Endothelial cell of umbilical vein (primary cell): ENCODE measurements around the gene GPR176. TPM values are rescaled to one million over a fixed set of nuclear protein-coding genes. Genes with fewer than 3 reads are reported as not detected.

Experiments
- BruUV-seq: library from RNA; stranded (reverse); fragments of 400-500 nt; replicated peaks from 2 replicates; lab custom pipeline; 2021; lab: Mats Ljungman, UMichigan
- CTCF ChIA-PET: fragments of 300-600, 350-600 bp; sonication (Branson Sonifier 250); formaldehyde crosslinking; loops from one replicate; lab custom pipeline; 2021; ENCODE audit warnings: antibody characterized with exemption, inconsistent platforms; lab: Charles Lee
- POLR2A ChIA-PET: fragments of 300-600, 350-600 bp; sonication (Branson Sonifier 250); formaldehyde crosslinking; loops from one replicate; lab custom pipeline; 2021; ENCODE audit warnings: antibody characterized with exemption, inconsistent platforms; lab: Charles Lee
- DNase-seq: peaks from one replicate; pipeline ENCODE4 v3.0.0-alpha.2; 2011; ENCODE audit warnings: low read depth, low spot score
- FAIRE-seq: peaks from 2 replicates; lab custom pipeline; 2011; peaks lifted over from hg19 to GRCh38; lab: Jason Lieb, UNC
- H2AFZ ChIP-seq: 2 replicates; pipeline ENCODE4 v1.6.0; 2012; ENCODE audit warnings: low read depth, low read length, control low read depth, inconsistent platforms
- H3K27ac ChIP-seq: 2 replicates; pipeline ENCODE4 v1.5.1; 2011; ENCODE audit warnings: low read depth, mild to moderate bottlenecking, control low read depth, low read length, moderate library complexity; ENCODE audit not compliant: insufficient read depth
- H3K27me3 ChIP-seq, 2 experiments: 2 replicates each; pipeline versions ENCODE4 v1.6.0 to v1.6.1; 2011; ENCODE audit warnings: low read length in 2 of 2, mixed read lengths in 1 of 2; ENCODE audit not compliant: control insufficient read depth in 2 of 2, insufficient read depth in 2 of 2
- H3K36me3 ChIP-seq, 2 experiments: 2 replicates in 1 of 2; 3 replicates in 1 of 2; pipeline ENCODE4 v1.5.1; 2011; ENCODE audit warnings: low read length in 2 of 2, mild to moderate bottlenecking in 1 of 2, moderate library complexity in 1 of 2; ENCODE audit not compliant: control insufficient read depth in 2 of 2, insufficient read depth in 2 of 2; ENCODE audit errors: extremely low read depth in 1 of 2
- H3K4me1 ChIP-seq: 3 replicates; pipeline ENCODE4 v1.5.1; 2011; ENCODE audit warnings: mild to moderate bottlenecking, low read length; ENCODE audit not compliant: control insufficient read depth, insufficient read depth; ENCODE audit errors: extremely low read depth
- H3K4me2 ChIP-seq: 2 replicates; pipeline ENCODE4 v1.6.1; 2011; ENCODE audit warnings: low read length, control low read depth, mixed read lengths; ENCODE audit not compliant: insufficient read depth
- H3K4me3 ChIP-seq, 3 experiments: fragments of 200-600 bp in 1 of 3; sonication (generic), shearing (Covaris generic) in 1 of 3; replicated peaks in 1 of 3; 2 replicates each; pipeline ENCODE4 v1.5.1; 2011 to 2016; ENCODE audit warnings: control low read depth in 3 of 3, low read length in 3 of 3, mild to moderate bottlenecking in 2 of 3, inconsistent platforms in 1 of 3, low read depth in 1 of 3, moderate library complexity in 1 of 3; ENCODE audit not compliant: insufficient read depth in 1 of 3
- H3K79me2 ChIP-seq: 2 replicates; pipeline ENCODE4 v1.6.0; 2012; ENCODE audit warnings: low read length, inconsistent platforms; ENCODE audit not compliant: control insufficient read depth, insufficient read depth
- H3K9ac ChIP-seq: replicated peaks from 2 replicates; pipeline ENCODE3; 2011; ENCODE audit warnings: low read length, control low read depth; ENCODE audit not compliant: insufficient read depth; ENCODE audit errors: extremely low read depth
- H3K9me1 ChIP-seq: replicated peaks from 3 replicates; pipeline ENCODE4 v1.6.0; 2011; ENCODE audit warnings: mild to moderate bottlenecking, low read length; ENCODE audit not compliant: control insufficient read depth, insufficient read depth; ENCODE audit errors: extremely low read depth
- H3K9me3 ChIP-seq: replicated peaks from 2 replicates; pipeline ENCODE4 v1.5.1; 2012; ENCODE audit warnings: low read length, inconsistent platforms; ENCODE audit not compliant: control insufficient read depth, insufficient read depth
- H4K20me1 ChIP-seq: replicated peaks from 2 replicates; pipeline ENCODE3; 2011; ENCODE audit warnings: mild to moderate bottlenecking, low read length; ENCODE audit not compliant: control insufficient read depth, insufficient read depth; ENCODE audit errors: extremely low read depth
- EZH2 ChIP-seq: IDR thresholded peaks from 2 replicates; pipeline ENCODE4 v1.6.1; 2012; ENCODE audit warnings: borderline replicate concordance, low read depth, mild to moderate bottlenecking, moderate library complexity, low read length, inconsistent platforms; ENCODE audit not compliant: severe bottlenecking
- FOS ChIP-seq: IDR thresholded peaks from 2 replicates; pipeline ENCODE4 v1.6.1; 2011; ENCODE audit warnings: mild to moderate bottlenecking, low read length, moderate library complexity, borderline replicate concordance; ENCODE audit not compliant: insufficient read depth
- GATA2 ChIP-seq: IDR thresholded peaks from 2 replicates; pipeline ENCODE4 v1.7.0; 2011; ENCODE audit warnings: low read depth, mild to moderate bottlenecking, moderate library complexity, mixed read lengths, low read length; ENCODE audit not compliant: insufficient read length, insufficient read depth
- JUN ChIP-seq: IDR thresholded peaks from 2 replicates; pipeline ENCODE4 v1.6.1; 2011; ENCODE audit warnings: borderline replicate concordance, low read depth; ENCODE audit not compliant: insufficient read length, insufficient read depth
- MAX ChIP-seq: IDR thresholded peaks from 2 replicates; pipeline ENCODE4 v1.6.1; 2011; ENCODE audit not compliant: insufficient read depth, insufficient read length
- MYC ChIP-seq: IDR thresholded peaks from one replicate; pipeline ENCODE4 v1.6.1; 2011; ENCODE audit warnings: mild to moderate bottlenecking, low read depth, low read length
- POLR2A ChIP-seq: IDR thresholded peaks from 2 replicates; pipeline ENCODE4 v1.6.1; 2012; ENCODE audit warnings: low read depth, mild to moderate bottlenecking, control low read depth, low read length
- POLR2AphosphoS5 ChIP-seq: IDR thresholded peaks from 2 replicates; pipeline ENCODE4 v1.6.1; 2012; ENCODE audit warnings: low read depth, mild to moderate bottlenecking, control low read depth, low read length, moderate library complexity; ENCODE audit not compliant: insufficient read depth
- dilution Hi-C: fragments of 300-500 bp; cut with MboI; formaldehyde crosslinking; loops from one replicate; pipeline ENCODE4 v1.15.0; 2019; ENCODE audit warnings: low sequenced_read_pairs; ENCODE audit not compliant: extremely low pct_ligation_motif_present
- intact Hi-C: fragments of 100-400 bp; cut with micrococcal nuclease; formaldehyde crosslinking; loops from one replicate; pipeline ENCODE4 v1.10.0; 2022
- polyA plus RNA-seq, 4 experiments: library from polyadenylated mRNA; depleted of rRNA in 3 of 4; stranded (reverse) in 3 of 4; unstranded in 1 of 4; fragments of >200 nt; gene quantifications; 2 replicates each; pipeline versions ENCODE4 v1.2.1 to v1.2.3, GENCODE V29; 2011 to 2012; ENCODE audit warnings: missing spikeins in 1 of 4
- total RNA-seq: library from RNA; stranded (reverse); gene quantifications from 2 replicates; pipeline ENCODE4 v1.2.3, GENCODE V29; 2021
- TF ChIP-seq, protein P1 (sequence below), 2 donors: IDR thresholded peaks; 1 replicate in 1 of 2; 2 replicates in 1 of 2; pipeline ENCODE4 v1.5.1; 2011; ENCODE audit warnings: low read length in 2 of 2, mild to moderate bottlenecking in 2 of 2, moderate library complexity in 2 of 2, control low read depth in 1 of 2, inconsistent platforms in 1 of 2, low read depth in 1 of 2; ENCODE audit not compliant: insufficient read depth in 1 of 2; ENCODE audit errors: extremely low read depth in 1 of 2

Gene GPR176
- total and polyA plus RNA-seq, 2 donors (not counting 3 experiments of a cell fraction or from before 2014, with no cell fraction given) = 35.3 to 68.7 TPM

DNA sequence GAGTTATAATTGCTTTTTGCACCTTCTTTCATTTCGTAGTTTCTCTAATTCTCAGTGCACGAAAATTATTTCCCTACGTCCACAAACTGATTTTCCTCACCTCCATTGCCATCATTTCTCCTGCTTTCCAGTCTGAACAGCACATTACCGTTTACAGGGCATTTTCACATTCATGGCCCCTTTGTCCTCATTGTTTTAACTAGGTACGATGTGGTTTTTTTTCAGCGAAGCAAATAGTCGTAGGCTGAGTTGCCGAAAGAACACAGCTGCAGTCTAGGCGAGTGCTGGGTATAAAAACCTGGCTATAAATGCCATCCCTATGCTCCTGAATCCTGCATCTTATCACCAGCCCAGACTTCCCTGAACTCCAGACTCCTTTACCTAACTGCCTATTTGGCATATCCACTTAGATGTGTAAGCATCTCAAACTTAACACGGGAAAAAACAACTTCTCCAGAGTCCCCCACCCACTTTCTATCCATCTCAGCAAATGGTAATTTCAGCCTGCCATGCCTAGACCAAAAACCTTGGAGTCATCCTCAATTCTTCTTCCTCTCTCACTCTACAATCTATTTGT lies 136.7 kb downstream of the GPR176 start:
- POLR2A ChIA-PET = no interaction called here
- FAIRE-seq = peak; percentile 63
- Histone ChIP-seq H3K4me2 (peak overlapping the region; percentile 89), H3K27me3 (no peaks in the 10 kb centered on the region), H3K9ac (peak overlapping the region; percentile 90), H4K20me1 (no peaks in the 10 kb centered on the region), H3K4me3 (peak overlapping the region; percentile 87 to 98 (median 93)), H3K4me1 (peaks cover 26% of the 10 kb centered on the region), H3K79me2 (peaks cover 5% of the 10 kb centered on the region), H3K9me3 (no peaks in the 10 kb centered on the region), H3K36me3 (no peaks in the 10 kb centered on the region), H2AFZ (peak overlapping the region; percentile 91), H3K27ac (peak overlapping the region; percentile 67), H3K9me1 (no peaks in the 10 kb centered on the region)
- CTCF ChIA-PET = interaction anchor here (0.9 to 2.2 kb wide), 6 partner anchors 26 to 247 kb away, joined by 3 to 10 read pairs (median 6); no protein-coding TSS in a partner anchor
- TSS peak; percentile 65 for BruUV-seq
- dilution Hi-C loops (no loop called here), intact Hi-C loops (loop anchor here (2.0 kb wide), 1 partner anchor 97 kb away; no protein-coding TSS in a partner anchor)
- TF ChIP-seq FOS (no peak), JUN (no peak), GATA2 (no peak), POLR2A (no peak), POLR2AphosphoS5 (no peak), MYC (no peak), EZH2 (no peak), MAX (no peak)
- TF ChIP-seq, protein P1, sequence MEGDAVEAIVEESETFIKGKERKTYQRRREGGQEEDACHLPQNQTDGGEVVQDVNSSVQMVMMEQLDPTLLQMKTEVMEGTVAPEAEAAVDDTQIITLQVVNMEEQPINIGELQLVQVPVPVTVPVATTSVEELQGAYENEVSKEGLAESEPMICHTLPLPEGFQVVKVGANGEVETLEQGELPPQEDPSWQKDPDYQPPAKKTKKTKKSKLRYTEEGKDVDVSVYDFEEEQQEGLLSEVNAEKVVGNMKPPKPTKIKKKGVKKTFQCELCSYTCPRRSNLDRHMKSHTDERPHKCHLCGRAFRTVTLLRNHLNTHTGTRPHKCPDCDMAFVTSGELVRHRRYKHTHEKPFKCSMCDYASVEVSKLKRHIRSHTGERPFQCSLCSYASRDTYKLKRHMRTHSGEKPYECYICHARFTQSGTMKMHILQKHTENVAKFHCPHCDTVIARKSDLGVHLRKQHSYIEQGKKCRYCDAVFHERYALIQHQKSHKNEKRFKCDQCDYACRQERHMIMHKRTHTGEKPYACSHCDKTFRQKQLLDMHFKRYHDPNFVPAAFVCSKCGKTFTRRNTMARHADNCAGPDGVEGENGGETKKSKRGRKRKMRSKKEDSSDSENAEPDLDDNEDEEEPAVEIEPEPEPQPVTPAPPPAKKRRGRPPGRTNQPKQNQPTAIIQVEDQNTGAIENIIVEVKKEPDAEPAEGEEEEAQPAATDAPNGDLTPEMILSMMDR (IDR thresholded peaks at IDR 0.05; ENCODE audit: extremely low read depth in 1 of 2, insufficient read depth in 1 of 2, low read depth in 1 of 2, low read length in 2 of 2) = no peak
- peak; percentile 51 for DNase-seq
